Fibroblast of skin of abdomen (primary cell): ENCODE measurements around the gene BRSK2.
"Not testable (repeated sequence)": the region's sequence is repeated elsewhere in the genome, so short reads cannot be mapped to it uniquely, and the experiment has no call there.

Source experiments
- DNase-seq: peaks from one replicate; pipeline ENCODE4 v3.0.0-alpha.2; 2013

Gene BRSK2

DNA sequence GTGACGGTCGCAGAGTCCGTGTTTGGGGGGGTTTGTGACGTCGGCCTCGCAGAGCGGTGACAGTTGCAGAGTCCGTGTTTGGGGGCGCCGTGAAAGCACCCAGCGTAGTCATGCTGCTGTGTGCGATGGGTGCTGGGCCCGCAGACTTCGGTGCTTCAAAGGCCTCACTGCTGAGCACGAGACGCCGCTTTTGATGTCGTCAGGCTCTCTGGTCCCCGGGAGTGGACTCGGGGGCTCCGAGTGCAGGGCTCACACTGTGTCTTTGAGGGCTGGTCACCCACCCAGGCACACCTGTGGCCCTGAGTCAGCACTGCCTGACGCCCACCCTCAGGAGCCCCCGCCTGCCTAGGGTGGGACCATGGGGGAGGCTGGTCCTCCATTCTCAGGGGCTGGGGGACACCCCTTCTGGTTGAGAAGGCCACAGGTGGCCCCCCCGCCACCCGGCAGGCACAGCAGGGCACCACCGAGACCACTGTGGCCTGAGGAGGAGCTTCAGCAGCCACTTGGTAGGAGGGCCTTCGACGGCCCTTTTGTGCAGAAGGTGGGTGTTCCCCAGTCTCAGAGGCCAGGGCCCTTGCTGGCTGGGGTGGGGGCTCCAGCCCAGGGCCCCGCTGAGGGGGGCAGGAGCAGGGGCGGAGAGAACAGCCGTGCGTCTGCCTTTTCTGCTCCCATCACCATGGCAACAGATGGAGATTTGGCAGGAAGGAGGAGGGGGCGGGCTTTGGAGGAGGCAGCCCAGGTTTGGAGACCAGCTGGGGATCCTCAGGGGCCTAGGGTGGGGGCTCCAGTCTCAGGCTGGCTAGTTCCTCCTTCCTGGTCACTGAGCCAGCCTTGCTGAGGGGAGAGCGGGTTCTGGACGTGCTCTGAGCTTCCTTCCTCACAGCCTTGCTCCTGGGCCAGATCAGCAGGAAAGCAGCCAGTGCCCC lies 20.9 kb downstream of the BRSK2 start:
- DNase-seq: no peak

DNA sequence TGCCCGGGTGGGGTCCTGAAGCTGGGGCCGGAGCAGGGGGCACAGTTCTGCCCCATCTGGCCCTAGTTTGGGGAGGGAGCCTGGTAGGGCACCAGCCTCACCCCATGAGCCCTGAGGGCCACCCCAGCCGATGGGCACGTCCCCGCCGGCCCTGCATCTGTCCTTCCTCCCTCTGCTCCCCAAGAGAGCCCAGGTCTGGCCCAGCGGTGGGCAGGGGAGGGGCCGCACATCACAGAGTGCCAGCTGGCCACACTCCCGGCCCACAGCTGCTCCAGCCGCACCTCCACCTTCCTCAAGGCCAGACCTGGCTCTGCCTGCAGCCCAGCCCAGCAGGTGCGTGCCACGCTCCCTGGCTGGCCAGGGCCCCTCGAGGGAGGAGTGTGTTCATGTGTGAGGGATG lies 21.6 kb downstream of the BRSK2 start:
- DNase-seq: no peak

- DNase-seq: not testable (repeated sequence)
Observed at GRCh38 chr11:1411739-1412138, 22.0 kb downstream of the BRSK2 start.

DNA sequence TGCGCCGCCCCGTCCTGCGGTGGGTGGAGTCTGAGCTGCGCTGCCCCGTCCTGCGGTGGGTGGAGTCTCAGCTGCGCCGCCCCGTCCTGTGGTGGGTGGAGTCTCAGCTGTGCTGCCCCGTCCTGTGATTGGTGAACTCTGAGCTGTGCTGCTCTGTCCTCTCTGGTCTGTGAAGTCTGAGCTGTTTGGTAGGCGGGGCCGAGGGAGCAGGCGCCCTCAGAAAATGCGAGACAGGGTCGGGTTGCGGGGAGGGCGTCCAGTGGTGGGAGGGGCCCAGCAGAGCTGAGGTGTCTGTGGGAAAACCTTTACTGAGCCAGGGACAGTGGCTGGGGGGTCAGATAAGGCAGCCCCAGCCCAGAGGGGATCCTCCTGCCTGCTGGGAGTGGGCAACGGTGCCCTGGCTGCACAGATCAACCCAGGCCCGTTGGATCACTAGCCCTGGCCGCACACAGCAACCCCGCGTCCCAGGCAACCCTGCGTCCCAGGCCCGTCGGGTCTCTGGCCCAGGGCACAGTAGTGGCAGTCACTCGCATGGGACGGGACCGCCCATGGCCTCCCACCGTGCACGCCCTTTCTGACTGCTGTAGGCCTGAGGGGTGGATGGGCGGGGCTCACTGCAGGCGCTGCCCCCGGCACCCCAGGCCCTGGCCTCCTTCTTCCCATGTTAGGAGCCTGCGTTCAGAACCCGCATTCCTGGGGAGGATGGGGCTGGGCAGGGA lies 22.8 kb downstream of the BRSK2 start:
- no peak for DNase-seq

DNA sequence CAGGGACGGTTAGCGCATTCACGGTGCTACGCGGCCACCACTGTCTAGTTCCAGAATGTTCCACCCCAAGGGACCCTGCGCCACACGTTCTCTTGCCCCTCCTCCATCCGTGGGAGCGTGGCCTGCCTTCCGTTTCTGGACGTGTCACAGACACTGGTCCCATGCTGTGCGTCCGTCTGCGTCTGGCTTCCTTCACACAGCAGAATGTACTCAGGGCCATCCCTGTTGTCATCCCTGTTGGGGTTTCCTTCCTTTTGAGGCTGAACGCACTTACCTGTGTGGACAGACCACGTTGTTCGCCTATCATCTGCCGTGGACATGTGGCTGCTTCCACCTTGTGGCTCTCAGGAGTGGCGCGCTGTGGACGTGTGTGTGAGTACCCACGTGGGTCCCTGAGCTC lies 24.9 kb downstream of the BRSK2 start:
- no peak for DNase-seq

- DNase-seq: no peak
Observed at GRCh38 chr11:1415631-1416030, 25.9 kb downstream of the BRSK2 start.

DNA sequence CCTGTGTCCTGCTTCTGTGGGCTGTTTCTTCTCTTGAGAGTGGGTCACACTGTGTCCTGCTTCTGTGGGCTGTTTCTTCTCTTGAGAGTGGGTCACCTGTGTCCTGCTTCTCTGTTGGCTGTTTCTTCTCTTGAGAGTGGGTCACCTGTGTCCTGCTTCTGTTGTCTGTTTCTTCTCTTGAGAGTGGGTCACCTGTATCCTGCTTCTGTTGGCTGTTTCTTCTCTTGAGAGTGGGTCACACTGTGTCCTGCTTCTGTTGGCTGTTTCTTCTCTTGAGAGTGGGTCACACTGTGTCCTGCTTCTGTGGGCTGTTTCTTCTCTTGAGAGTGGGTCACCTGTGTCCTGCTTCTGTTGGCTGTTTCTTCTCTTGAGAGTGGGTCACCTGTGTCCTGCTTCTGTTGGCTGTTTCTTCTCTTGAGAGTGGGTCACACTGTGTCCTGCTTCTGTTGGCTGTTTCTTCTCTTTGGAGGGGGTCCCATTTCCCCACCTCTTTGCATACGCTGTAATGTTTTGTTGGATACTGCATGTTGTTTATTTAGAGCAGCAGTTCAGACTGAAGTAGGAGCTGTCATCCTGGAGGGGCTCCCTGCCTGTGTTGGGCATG lies 28.6 kb downstream of the BRSK2 start:
- DNase-seq: not testable (repeated sequence)

DNA sequence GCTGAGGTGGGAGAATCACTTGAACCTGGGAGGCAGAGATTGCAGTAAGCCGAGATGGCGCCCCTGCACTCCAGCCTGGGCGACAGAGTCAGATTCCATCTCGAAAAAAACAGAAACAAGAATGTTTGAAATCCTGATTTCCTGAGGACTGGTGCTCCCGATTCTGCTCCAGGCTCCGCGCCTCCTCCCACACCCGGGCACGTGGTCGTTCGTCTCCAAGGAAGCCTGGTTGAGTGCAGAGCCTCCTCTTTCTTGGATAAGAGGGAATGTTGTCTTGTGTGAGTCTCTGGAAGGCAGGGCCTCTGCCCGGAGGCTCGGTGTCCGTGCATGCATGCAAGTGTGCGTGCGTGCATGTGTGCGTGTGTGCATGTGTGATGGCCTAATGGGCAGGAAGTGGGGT lies 30.1 kb downstream of the BRSK2 start:
- DNase-seq: no peak

GRCh38 chr11:1421291-1421690 lies 31.6 kb downstream of the BRSK2 start:
- no peak for DNase-seq

DNA sequence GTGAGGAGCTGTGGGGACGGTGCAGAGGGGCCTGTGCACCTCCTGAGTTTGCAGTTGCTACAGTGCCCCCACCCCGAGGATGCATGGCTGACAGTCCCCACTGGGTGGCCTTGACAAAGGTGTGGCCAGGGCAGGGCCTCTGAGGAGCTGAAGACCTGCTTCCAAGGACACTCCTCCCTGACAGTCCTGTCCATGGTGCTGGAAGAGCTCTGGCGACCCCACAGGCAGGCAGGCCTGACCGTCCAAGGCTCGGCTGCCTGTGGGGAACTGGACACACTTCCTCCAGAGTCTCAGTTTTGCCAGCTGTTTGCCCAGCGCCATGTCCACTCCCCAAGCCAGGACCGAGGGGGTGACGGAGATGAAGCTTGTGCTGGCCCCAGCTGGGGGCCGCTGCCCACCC lies 32.7 kb downstream of the BRSK2 start:
- DNase-seq: no peak

- DNase-seq: no peak
Observed at GRCh38 chr11:1422981-1423380, 33.2 kb downstream of the BRSK2 start.

GRCh38 chr11:1423406-1423805 lies 33.7 kb downstream of the BRSK2 start:
- DNase-seq: not testable (repeated sequence)

DNA sequence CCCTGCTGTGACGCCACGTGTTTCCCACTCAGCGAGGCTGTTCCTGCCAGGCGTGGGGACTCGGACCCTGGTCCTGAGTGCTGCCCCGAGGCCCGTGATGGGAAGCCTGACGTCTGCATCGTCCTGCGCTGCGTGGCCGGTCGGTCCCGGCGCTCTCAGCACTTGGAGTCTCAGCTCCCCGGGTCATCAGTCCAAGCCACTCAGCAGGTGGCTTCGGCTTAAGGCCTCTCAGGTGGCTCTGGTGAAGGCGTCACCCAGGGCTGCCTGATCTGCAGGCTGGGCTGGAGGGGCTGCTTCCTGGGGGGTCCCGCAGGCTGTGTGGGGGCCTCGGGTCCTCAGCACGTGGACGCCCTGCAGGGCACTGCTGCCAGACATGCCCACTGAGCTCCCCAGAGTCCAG lies 35.3 kb downstream of the BRSK2 start:
- DNase-seq: no peak

DNA sequence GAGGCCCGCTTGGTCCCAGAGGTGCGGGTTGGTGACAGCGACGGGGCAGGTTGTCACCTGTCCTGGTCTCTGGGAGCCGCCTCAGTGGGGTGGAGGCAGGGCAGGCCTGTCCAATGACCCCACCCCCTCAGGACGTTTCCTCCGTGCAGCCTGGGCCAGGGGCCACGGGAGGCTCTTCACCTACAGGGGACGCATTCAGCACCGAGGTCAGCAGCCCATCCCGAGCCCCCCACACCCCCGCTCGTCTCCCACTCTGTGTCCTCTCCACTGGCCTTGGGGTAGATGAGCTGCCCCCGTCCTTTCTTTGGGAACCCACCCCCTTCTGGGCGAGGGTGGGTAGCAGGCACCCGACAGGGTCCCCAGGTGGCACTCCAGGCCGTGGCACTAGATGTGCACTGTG lies 35.7 kb downstream of the BRSK2 start:
- no peak for DNase-seq

GRCh38 chr11:1428762-1429316 lies 39.1 kb downstream of the BRSK2 start:
- no peak for DNase-seq

DNA sequence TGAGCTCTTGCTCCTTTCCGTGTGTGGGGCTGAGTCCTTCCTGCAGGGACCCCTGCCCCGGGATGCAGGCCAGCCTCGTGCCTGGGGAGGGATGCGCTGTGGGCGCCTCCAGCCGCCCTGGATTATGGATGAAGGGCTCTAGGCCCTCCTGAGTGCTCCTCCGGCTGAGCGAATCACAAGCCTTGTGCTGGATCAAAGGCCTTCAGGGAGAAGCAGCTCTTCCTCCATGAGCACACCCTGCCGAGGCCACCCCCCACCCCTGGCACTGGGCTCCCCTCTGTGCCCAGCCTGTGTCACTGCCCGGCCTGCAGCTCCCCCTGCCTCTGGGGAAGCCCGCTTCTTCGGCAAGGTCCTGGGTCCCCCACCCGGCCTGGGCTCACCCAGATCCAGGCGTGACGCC lies 43.8 kb downstream of the BRSK2 start:
- no peak for DNase-seq

GRCh38 chr11:1433977-1434640 lies 44.4 kb downstream of the BRSK2 start:
- no peak for DNase-seq

DNA sequence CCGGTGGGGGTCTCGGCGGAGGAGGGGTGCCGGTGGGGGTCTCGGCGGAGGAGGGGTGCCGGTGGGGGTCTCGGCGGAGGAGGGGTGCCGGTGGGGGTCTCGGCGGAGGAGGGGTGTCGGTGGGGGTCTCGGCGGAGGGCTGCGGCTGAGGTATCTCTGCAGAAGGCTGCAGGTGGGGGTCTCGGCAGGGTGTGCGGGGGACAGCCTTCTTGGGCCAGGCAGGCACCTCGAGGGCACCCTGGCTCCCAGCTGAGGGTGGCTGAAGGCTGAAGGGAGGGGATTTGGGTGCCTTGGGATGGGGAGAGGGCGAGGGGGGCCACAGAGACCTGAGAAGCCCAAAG lies 45.7 kb downstream of the BRSK2 start:
- not testable (repeated sequence) for DNase-seq

DNA sequence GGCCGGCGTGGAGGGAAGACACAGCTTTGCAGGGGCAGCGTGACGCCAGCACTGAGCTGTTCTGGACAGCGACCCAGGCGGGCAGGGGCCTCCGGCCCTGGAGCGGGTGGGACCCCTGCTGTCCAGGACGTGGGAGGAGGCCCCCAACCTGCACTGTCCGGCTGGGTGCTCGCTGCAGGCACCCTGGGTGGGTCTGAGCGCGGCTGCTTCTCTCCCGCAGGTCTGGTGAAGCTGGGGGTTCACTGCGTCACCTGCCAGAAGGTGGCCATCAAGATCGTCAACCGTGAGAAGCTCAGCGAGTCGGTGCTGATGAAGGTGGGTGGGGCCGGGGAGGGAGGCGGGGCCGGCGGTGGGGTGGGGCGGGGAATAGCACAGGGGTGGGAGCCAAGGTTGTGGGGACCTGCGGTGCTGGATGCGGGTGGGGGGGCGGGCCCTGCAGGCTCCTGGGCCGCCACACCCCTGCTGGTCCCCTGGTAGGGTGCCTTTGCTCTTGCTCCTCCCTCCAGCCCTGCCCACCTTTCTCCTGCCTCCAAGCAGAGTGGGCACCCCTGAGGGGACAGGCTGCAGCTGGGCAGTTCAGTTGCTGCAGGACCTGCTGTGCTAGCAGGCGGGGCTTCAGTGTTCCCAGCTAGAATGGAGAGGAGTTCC lies 46.2 kb downstream of the BRSK2 start:
- no peak for DNase-seq

- no peak for DNase-seq
Observed at GRCh38 chr11:1436468-1437039, 46.8 kb downstream of the BRSK2 start.

DNA sequence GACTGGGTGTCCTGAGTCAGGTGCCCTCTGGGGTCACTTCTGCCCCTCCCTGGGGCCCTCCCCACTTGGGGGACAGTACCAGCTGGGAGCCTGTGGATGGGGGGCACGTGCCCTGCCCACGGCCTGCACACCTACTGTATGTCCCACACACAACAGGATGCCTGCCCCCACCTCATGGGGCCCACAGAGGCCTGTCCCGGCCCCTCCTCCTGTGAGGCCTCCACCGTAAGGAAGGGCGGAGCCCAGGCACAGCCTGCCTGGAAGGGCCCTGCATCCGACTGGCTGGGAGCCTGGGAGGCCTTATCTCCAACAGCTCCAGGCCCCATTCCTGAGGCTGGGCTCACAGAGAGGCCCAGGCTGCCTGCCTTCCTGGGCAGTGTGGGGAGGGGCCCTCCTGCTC lies 47.8 kb downstream of the BRSK2 start:
- peak; percentile 12 for DNase-seq
